ENCODE measurements around the gene ZNF548. TPM values are rescaled to one million over a fixed set of nuclear protein-coding genes. Genes with fewer than 3 reads are reported as not detected.

Gene ZNF548
- total RNA-seq, 4 donors from 2014 or later: 20.3 to 29.3 (median 23.5) TPM

DNA sequence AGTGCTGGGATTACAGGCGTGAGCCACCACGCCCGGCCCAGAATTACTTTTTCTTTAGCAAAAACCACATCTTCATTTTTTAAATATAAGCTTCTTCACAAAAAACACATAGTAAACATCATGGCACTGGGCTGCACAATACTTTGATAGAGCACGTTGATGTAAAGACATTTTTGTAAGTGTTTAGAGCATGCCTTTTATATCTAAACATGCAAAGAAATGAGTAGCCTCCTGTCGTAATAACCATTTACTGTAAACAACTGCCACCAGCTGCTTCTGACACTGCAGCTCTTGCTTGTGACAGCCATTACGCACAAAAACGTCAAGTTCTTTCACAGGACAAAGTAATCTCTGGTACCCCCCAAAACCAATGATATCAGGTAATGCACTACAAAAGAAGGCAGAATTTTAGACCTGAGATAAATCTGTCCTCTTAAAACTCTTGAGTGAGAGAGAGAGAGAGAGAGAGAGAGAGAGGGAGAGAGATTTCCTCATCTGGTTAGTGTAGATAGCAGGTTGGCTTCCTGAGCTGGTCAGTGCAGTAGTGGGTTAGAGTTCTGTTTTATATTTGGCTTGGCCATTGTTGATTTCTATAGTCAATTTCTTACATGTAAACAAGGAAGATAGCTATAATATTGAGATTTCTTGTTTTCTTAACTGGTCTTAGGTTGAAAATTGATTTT is 6.7 kb upstream of the ZNF548 start:
- no peak overlapping the region for H3K4me3 ChIP-seq (ENCODE audit: low read depth, poor library complexity, severe bottlenecking)
- 89% methylated on average over 7 of the region's 7 CpGs for WGBS, 2 donors
- intact Hi-C loops (cut with DNase I; ENCODE audit: low total_unique reads): no loop called here
- TF ChIP-seq, protein P1, sequence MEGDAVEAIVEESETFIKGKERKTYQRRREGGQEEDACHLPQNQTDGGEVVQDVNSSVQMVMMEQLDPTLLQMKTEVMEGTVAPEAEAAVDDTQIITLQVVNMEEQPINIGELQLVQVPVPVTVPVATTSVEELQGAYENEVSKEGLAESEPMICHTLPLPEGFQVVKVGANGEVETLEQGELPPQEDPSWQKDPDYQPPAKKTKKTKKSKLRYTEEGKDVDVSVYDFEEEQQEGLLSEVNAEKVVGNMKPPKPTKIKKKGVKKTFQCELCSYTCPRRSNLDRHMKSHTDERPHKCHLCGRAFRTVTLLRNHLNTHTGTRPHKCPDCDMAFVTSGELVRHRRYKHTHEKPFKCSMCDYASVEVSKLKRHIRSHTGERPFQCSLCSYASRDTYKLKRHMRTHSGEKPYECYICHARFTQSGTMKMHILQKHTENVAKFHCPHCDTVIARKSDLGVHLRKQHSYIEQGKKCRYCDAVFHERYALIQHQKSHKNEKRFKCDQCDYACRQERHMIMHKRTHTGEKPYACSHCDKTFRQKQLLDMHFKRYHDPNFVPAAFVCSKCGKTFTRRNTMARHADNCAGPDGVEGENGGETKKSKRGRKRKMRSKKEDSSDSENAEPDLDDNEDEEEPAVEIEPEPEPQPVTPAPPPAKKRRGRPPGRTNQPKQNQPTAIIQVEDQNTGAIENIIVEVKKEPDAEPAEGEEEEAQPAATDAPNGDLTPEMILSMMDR (IDR thresholded peaks at IDR 0.05): no peak
- TF ChIP-seq POLR2A (IDR thresholded peaks at IDR 0.05): no peak
- no peak for DNase-seq (ENCODE audit: low spot score in 2 of 2)

DNA sequence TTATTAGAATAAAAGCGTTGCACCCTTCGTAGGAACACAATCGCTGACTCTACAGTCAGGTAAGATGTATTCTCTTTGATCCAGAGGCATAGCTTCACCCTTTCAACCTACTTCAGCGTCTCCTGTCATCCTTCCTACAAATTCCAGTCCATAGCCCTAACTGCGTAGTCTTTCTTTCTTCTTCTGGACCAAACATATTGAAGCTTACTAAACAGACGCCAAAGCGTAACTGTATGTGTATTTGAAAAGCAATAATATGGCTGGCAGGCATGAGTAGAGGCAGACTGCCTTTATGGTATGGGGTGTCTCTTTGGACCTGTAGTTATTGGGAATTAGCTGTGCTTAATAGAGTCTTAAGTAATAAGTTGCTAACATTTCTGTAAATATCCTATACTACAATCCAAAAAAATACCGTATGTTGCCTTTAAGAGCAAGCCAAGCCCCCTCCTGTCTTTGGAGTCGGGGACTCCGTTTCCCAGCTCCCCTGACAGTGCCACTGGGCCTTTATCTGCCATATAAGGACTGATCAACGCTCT is 392 bp upstream of the ZNF548 start:
- WGBS, 2 donors: 54 to 56% methylated on average over 11 of the region's 11 CpGs
- no peak for DNase-seq (ENCODE audit: low spot score in 2 of 2)
- intact Hi-C loops (cut with DNase I; ENCODE audit: low total_unique reads): no loop called here
- TF ChIP-seq POLR2A (IDR thresholded peaks at IDR 0.05): no peak
- TF ChIP-seq, protein P1 (IDR thresholded peaks at IDR 0.05): no peak
- no peak overlapping the region for H3K4me3 ChIP-seq (ENCODE audit: low read depth, poor library complexity, severe bottlenecking)

DNA sequence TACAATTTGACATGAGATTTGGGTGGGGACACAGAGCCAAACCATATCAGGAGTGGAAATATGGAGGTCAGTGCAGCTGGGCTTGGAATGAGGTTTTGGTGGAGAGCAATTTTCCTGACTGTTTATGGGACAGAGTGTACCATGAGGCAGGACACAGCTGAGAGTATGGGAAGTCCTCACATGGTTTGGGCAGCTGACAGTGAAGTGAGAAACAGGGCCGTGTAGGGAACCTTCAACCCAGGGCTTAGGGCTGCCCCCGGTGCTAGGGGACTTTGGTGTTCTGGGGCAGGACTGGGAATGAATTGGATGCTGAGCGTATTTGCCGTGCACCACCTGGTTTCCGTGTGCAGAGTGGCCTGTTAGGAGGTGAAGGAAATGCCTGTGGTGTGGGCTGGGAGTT is 6.1 kb downstream of the ZNF548 start:
- 84 to 87% methylated on average over 5 of the region's 5 CpGs for WGBS, 2 donors
- TF ChIP-seq, protein P1 (IDR thresholded peaks at IDR 0.05): no peak
- no peak for TF ChIP-seq POLR2A (IDR thresholded peaks at IDR 0.05)
- intact Hi-C loops (cut with DNase I; ENCODE audit: low total_unique reads): no loop called here
- no peak overlapping the region for H3K4me3 ChIP-seq (ENCODE audit: low read depth, poor library complexity, severe bottlenecking)
- DNase-seq (ENCODE audit: low spot score in 2 of 2): no peak

DNA sequence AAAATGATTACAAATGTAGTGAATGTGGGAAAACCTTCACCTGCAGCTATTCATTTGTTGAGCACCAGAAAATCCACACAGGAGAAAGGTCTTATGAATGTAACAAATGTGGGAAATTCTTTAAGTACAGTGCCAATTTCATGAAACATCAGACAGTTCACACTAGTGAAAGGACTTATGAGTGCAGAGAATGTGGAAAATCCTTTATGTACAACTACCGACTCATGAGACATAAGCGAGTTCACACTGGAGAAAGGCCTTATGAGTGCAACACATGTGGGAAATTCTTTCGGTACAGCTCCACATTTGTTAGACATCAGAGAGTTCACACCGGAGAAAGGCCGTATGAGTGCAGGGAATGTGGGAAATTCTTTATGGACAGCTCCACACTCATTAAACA is 9.2 kb downstream of the ZNF548 start:
- intact Hi-C loops (cut with DNase I; ENCODE audit: low total_unique reads): no loop called here
- no peak overlapping the region for H3K4me3 ChIP-seq (ENCODE audit: low read depth, poor library complexity, severe bottlenecking)
- TF ChIP-seq, protein P1 (IDR thresholded peaks at IDR 0.05): no peak
- TF ChIP-seq POLR2A (IDR thresholded peaks at IDR 0.05): no peak
- DNase-seq (ENCODE audit: low spot score in 2 of 2): no peak
- 96% methylated on average over 5 of the region's 5 CpGs for WGBS, 2 donors

DNA sequence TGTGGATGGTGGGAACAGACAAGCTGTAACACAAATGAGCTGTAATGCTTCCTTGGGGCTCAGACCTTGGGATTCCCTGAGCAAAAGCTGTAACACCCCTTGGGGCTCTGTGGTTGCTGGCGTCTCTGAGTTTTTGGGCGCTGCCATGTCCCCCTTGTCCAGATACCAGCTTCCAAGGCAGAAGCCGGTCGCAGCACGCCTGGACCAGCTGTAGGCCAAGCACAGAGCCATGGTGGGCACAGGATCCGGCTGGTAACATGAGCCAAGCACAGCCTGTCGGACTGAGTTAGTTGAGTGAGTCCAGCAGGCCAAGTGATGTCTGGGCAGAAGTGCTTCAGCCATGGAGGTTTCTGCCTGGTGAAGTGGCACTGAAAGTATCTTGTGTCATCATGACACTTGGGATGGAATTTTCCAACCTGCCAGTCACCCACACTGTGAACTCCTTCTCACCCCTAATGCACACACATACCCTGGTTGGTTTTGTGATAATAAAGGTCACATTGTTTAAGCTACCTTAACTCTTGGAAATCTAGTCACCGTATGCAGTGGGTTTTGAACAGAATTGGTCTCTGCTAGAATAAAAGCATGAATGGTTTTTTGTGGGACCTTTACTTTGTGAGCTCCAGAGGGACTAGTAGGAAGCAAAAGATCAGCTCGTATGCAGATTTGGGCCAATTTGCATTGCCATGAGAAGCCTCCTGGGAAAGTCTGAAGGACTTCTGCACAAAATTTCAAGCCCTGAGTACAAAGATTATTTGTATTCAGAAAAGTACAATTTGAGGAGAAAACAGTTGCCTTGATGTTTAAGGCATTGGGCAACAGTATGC is 14.3 kb downstream of the ZNF548 start:
- TF ChIP-seq, protein P1 (IDR thresholded peaks at IDR 0.05): no peak
- no peak for TF ChIP-seq POLR2A (IDR thresholded peaks at IDR 0.05)
- 94 to 95% methylated on average over 9 of the region's 9 CpGs for WGBS, 2 donors
- intact Hi-C loops (cut with DNase I; ENCODE audit: low total_unique reads): loop anchor here (10.0 kb wide), 1 partner anchor 751 kb away; the partner anchor contains the start of gene ZNF329

More for the DNA sequence above, 14.3 kb downstream of the ZNF548 start:
- H3K4me3 ChIP-seq (ENCODE audit: low read depth, poor library complexity, severe bottlenecking): no peak overlapping the region
- no peak for DNase-seq (ENCODE audit: low spot score in 2 of 2)
